GM21529 (cell line): Measurements from ENCODE around the gene UBASH3B.

Experiments used
- ATAC-seq: cut with Tn5 transposase; IDR thresholded peaks from one replicate; pipeline ENCODE4 v1.9.1; 2021; ENCODE audit not compliant: unreplicated experiment

Gene UBASH3B

GRCh38 chr11:122706291-122707088, 51.0 kb downstream of the UBASH3B start:
- ATAC-seq, result no peak

- no peak for ATAC-seq
These were observed 51.6 kb downstream of the UBASH3B start for GRCh38 chr11:122707111-122707510.

- ATAC-seq, result no peak
These were observed 52.4 kb downstream of the UBASH3B start for GRCh38 chr11:122707901-122708300.

- no peak for ATAC-seq
These were observed 53.7 kb downstream of the UBASH3B start for GRCh38 chr11:122709039-122709760.

GRCh38 chr11:122711362-122711761, 55.8 kb downstream of the UBASH3B start:
- ATAC-seq, result no peak

GRCh38 chr11:122711831-122712381, 56.4 kb downstream of the UBASH3B start:
- no peak for ATAC-seq

- ATAC-seq, result peak; percentile 54
These were observed 58.5 kb downstream of the UBASH3B start for GRCh38 chr11:122714004-122714403.

GRCh38 chr11:122714484-122714883, 59.0 kb downstream of the UBASH3B start:
- ATAC-seq, result no peak

GRCh38 chr11:122715548-122716440, 60.3 kb downstream of the UBASH3B start:
- ATAC-seq, result no peak

- peak; percentile 76 for ATAC-seq
These were observed 61.8 kb downstream of the UBASH3B start for GRCh38 chr11:122717264-122717867.

GRCh38 chr11:122720107-122720881, 64.8 kb downstream of the UBASH3B start:
- ATAC-seq, result no peak

GRCh38 chr11:122721201-122721963, 65.9 kb downstream of the UBASH3B start:
- no peak for ATAC-seq

- no peak for ATAC-seq
These were observed 66.4 kb downstream of the UBASH3B start for GRCh38 chr11:122721964-122722266.

- no peak for ATAC-seq
These were observed 67.6 kb downstream of the UBASH3B start for GRCh38 chr11:122723106-122723505.

GRCh38 chr11:122723576-122723975, 68.1 kb downstream of the UBASH3B start:
- ATAC-seq, result no peak

- no peak for ATAC-seq
These were observed 69.0 kb downstream of the UBASH3B start for GRCh38 chr11:122724520-122724919.

GRCh38 chr11:122726028-122726427, 70.5 kb downstream of the UBASH3B start:
- ATAC-seq, result no peak

GRCh38 chr11:122727101-122727929, 71.8 kb downstream of the UBASH3B start:
- peak; percentile 82 for ATAC-seq
